Osteoblast (primary cell): ENCODE data around the gene CAMK1. TPM values are rescaled to one million over a fixed set of nuclear protein-coding genes. Genes with fewer than 3 reads are reported as not detected.
A peak's percentile ranks its signal among the peaks of the same experiment; 100 is the strongest.

ENCODE experiments used
- DNase-seq: peaks from one replicate; pipeline ENCODE4 v3.0.0; 2011; ENCODE audit warnings: low spot score, mixed read lengths; ENCODE audit not compliant: insufficient read length; ENCODE audit errors: missing footprints
- H2AFZ ChIP-seq: 2 replicates; pipeline ENCODE4 v1.6.0; 2011; ENCODE audit warnings: mild to moderate bottlenecking, low read length
- H3K27ac ChIP-seq: 2 replicates; pipeline ENCODE4 v1.5.1; 2011; ENCODE audit warnings: mild to moderate bottlenecking, low read depth, low read length, moderate library complexity
- H3K27me3 ChIP-seq: 2 replicates; pipeline ENCODE4 v1.6.0; 2012; ENCODE audit warnings: mild to moderate bottlenecking, control low read depth, inconsistent platforms, low read length, moderate library complexity; ENCODE audit not compliant: insufficient read depth
- H3K36me3 ChIP-seq: 2 replicates; pipeline ENCODE4 v1.5.1; 2011; ENCODE audit warnings: mild to moderate bottlenecking, low read length, control low read depth, moderate library complexity; ENCODE audit not compliant: insufficient read depth
- H3K4me1 ChIP-seq: 2 replicates; pipeline ENCODE4 v1.5.1; 2011; ENCODE audit warnings: mild to moderate bottlenecking, low read length, control low read depth, moderate library complexity; ENCODE audit not compliant: insufficient read depth
- H3K4me2 ChIP-seq: 2 replicates; pipeline ENCODE4 v1.6.0; 2011; ENCODE audit warnings: mild to moderate bottlenecking, low read length; ENCODE audit not compliant: insufficient read depth
- H3K4me3 ChIP-seq: fragments of 200-600 bp; sonication (generic); 3 replicates; pipeline ENCODE4 v1.5.1; 2012; ENCODE audit warnings: mild to moderate bottlenecking, low read length, inconsistent platforms; ENCODE audit not compliant: insufficient read depth
- H3K79me2 ChIP-seq: 2 replicates; pipeline ENCODE4 v1.6.0; 2012; ENCODE audit warnings: mild to moderate bottlenecking, low read length, control low read depth, inconsistent platforms; ENCODE audit not compliant: insufficient read depth
- H3K9me3 ChIP-seq: 2 replicates; pipeline ENCODE4 v1.5.1; 2011; ENCODE audit warnings: low read depth, low read length, control low read depth
- H4K20me1 ChIP-seq: 2 replicates; pipeline ENCODE4 v1.6.0; 2012; ENCODE audit warnings: mild to moderate bottlenecking, low read length, control low read depth; ENCODE audit not compliant: insufficient read depth
- total RNA-seq: library from RNA; depleted of rRNA; stranded (reverse); fragments of >200 nt; gene quantifications from 2 replicates; pipeline ENCODE4 v1.2.3, GENCODE V29; 2012
- TF ChIP-seq, protein P1 (sequence below): IDR thresholded peaks from 2 replicates; pipeline ENCODE4 v1.5.1; 2011; ENCODE audit warnings: mild to moderate bottlenecking, low read depth, low read length, moderate library complexity; ENCODE audit errors: extremely low read depth

The CAMK1 gene
- total RNA-seq, 1 donor, result 22.1 TPM

DNA sequence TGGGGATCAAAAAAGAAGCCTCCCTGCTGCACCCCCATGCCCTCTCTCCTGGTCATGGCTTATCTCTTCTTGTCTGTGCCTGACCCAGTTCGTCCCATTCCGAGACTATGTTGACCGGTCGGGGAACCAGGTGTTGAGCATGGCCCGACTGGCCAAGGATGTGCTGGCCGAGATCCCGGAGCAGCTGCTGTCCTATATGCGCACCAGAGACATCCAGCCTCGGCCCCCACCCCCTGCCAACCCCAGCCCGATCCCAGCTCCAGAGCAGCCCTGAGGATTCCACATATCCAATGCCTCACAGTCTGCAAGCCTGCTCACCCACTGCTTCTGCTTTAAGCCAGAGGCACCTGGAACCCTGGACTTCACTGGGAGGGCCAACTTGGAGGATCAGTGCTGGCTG lies 40.3 kb downstream of the CAMK1 start:
- H3K4me2 ChIP-seq, result no peak overlapping the region
- DNase-seq, result no peak
- H3K27ac ChIP-seq, result no peak overlapping the region
- H4K20me1 ChIP-seq, result peaks cover 21% of the 10 kb centered on the region
- H3K79me2 ChIP-seq, result peaks cover 29% of the 10 kb centered on the region
- H3K36me3 ChIP-seq, result peaks cover 4% of the 10 kb centered on the region
- TF ChIP-seq, protein P1, sequence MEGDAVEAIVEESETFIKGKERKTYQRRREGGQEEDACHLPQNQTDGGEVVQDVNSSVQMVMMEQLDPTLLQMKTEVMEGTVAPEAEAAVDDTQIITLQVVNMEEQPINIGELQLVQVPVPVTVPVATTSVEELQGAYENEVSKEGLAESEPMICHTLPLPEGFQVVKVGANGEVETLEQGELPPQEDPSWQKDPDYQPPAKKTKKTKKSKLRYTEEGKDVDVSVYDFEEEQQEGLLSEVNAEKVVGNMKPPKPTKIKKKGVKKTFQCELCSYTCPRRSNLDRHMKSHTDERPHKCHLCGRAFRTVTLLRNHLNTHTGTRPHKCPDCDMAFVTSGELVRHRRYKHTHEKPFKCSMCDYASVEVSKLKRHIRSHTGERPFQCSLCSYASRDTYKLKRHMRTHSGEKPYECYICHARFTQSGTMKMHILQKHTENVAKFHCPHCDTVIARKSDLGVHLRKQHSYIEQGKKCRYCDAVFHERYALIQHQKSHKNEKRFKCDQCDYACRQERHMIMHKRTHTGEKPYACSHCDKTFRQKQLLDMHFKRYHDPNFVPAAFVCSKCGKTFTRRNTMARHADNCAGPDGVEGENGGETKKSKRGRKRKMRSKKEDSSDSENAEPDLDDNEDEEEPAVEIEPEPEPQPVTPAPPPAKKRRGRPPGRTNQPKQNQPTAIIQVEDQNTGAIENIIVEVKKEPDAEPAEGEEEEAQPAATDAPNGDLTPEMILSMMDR, result no peak
- H3K4me1 ChIP-seq, result peaks cover 21% of the 10 kb centered on the region
- H3K9me3 ChIP-seq, result no peaks in the 10 kb centered on the region
- H2AFZ ChIP-seq, result no peak overlapping the region
- no peak overlapping the region for H3K4me3 ChIP-seq
- no peaks in the 10 kb centered on the region for H3K27me3 ChIP-seq

GRCh38 chr3:9727743-9728142 lies 42.0 kb downstream of the CAMK1 start:
- TF ChIP-seq, protein P1, result no peak
- no peaks in the 10 kb centered on the region for H3K27me3 ChIP-seq
- H3K79me2 ChIP-seq, result peaks cover 12% of the 10 kb centered on the region
- no peak overlapping the region for H3K27ac ChIP-seq
- no peaks in the 10 kb centered on the region for H3K9me3 ChIP-seq
- peaks cover 16% of the 10 kb centered on the region for H3K4me1 ChIP-seq
- H2AFZ ChIP-seq, result no peak overlapping the region
- H3K4me3 ChIP-seq, result no peak overlapping the region
- no peak for DNase-seq
- peaks cover 4% of the 10 kb centered on the region for H4K20me1 ChIP-seq
- no peak overlapping the region for H3K4me2 ChIP-seq
- no peaks in the 10 kb centered on the region for H3K36me3 ChIP-seq

GRCh38 chr3:9727041-9727595 lies 42.6 kb downstream of the CAMK1 start:
- no peak for DNase-seq
- Histone ChIP-seq H3K4me1 (peaks cover 11% of the 10 kb centered on the region), H3K36me3 (no peaks in the 10 kb centered on the region), H3K27me3 (no peaks in the 10 kb centered on the region), H3K4me2 (no peak overlapping the region), H3K4me3 (no peak overlapping the region), H3K79me2 (peaks cover 6% of the 10 kb centered on the region), H2AFZ (no peak overlapping the region), H3K27ac (no peak overlapping the region), H4K20me1 (no peaks in the 10 kb centered on the region), H3K9me3 (no peaks in the 10 kb centered on the region)
- TF ChIP-seq, protein P1, result peak; percentile 37

GRCh38 chr3:9725775-9726515 lies 43.8 kb downstream of the CAMK1 start:
- H4K20me1 ChIP-seq, result no peaks in the 10 kb centered on the region
- H3K27me3 ChIP-seq, result no peaks in the 10 kb centered on the region
- no peak overlapping the region for H3K4me3 ChIP-seq
- no peak overlapping the region for H2AFZ ChIP-seq
- H3K9me3 ChIP-seq, result no peaks in the 10 kb centered on the region
- H3K36me3 ChIP-seq, result no peaks in the 10 kb centered on the region
- peaks cover 11% of the 10 kb centered on the region for H3K4me1 ChIP-seq
- H3K27ac ChIP-seq, result no peak overlapping the region
- H3K79me2 ChIP-seq, result no peaks in the 10 kb centered on the region
- TF ChIP-seq, protein P1, result no peak
- DNase-seq, result no peak
- H3K4me2 ChIP-seq, result no peak overlapping the region
